ENCODE data around the gene HAUS8. TPM values are rescaled to one million over a fixed set of nuclear protein-coding genes. Genes with fewer than 3 reads are reported as not detected.

Gene HAUS8
- total and polyA plus RNA-seq, 2 donors (not counting 3 experiments of a cell fraction or from before 2014, with no cell fraction given): 9.6 to 30.3 TPM

GRCh38 chr19:17021793-17022590 is 53.3 kb downstream of the HAUS8 start:
- POLR2A ChIA-PET: no interaction called here
- peak; percentile 75 for FAIRE-seq

More at GRCh38 chr19:17021793-17022590, 53.3 kb downstream of the HAUS8 start:
- DNase-seq (ENCODE audit: low read depth, low spot score): peak; percentile 60
- Histone ChIP-seq H3K4me2 (ENCODE audit: insufficient read depth, low read length) (no peak overlapping the region), H4K20me1 (replicated peaks; ENCODE audit: control insufficient read depth, extremely low read depth, insufficient read depth, low read length) (no peaks in the 10 kb centered on the region), H3K27me3 (ENCODE audit: control insufficient read depth in 2 of 2, insufficient read depth in 2 of 2, low read length in 2 of 2) (peaks cover 12 to 17% of the 10 kb centered on the region in 2 experiments), H2AFZ (ENCODE audit: low read depth, low read length) (no peak overlapping the region), H3K36me3 (ENCODE audit: control insufficient read depth in 2 of 2, extremely low read depth in 1 of 2, insufficient read depth in 2 of 2, low read length in 2 of 2) (no peaks in the 10 kb centered on the region), H3K9me1 (replicated peaks; ENCODE audit: control insufficient read depth, extremely low read depth, insufficient read depth, low read length) (no peaks in the 10 kb centered on the region), H3K9me3 (replicated peaks; ENCODE audit: control insufficient read depth, insufficient read depth, low read length) (no peaks in the 10 kb centered on the region), H3K9ac (replicated peaks; ENCODE audit: extremely low read depth, insufficient read depth, low read length) (no peak overlapping the region), H3K79me2 (ENCODE audit: control insufficient read depth, insufficient read depth, low read length) (no peaks in the 10 kb centered on the region), H3K27ac (ENCODE audit: insufficient read depth, low read depth, low read length) (no peak overlapping the region), H3K4me1 (ENCODE audit: control insufficient read depth, extremely low read depth, insufficient read depth, low read length) (peaks cover 4% of the 10 kb centered on the region), H3K4me3 (replicated peaks in 1 of 3; ENCODE audit: insufficient read depth in 1 of 3, low read depth in 1 of 3, low read length in 3 of 3) (no peak overlapping the region)
- CTCF ChIA-PET: interaction anchor here (1.2 kb wide), 1 partner anchor 31 kb away, joined by 3 read pairs; no protein-coding TSS in a partner anchor
- no peak for TF ChIP-seq MYC (IDR thresholded peaks at IDR 0.05; ENCODE audit: low read depth, low read length)
- TF ChIP-seq GATA2 (IDR thresholded peaks at IDR 0.05; ENCODE audit: insufficient read depth, insufficient read length, low read depth, low read length): no peak
- no peak for TF ChIP-seq JUN (IDR thresholded peaks at IDR 0.05; ENCODE audit: borderline replicate concordance, insufficient read depth, insufficient read length, low read depth)
- no peak for TF ChIP-seq POLR2A (IDR thresholded peaks at IDR 0.05; ENCODE audit: low read depth, low read length)
- TF ChIP-seq FOS (IDR thresholded peaks at IDR 0.05; ENCODE audit: borderline replicate concordance, insufficient read depth, low read length): no peak
- no peak for TF ChIP-seq POLR2AphosphoS5 (IDR thresholded peaks at IDR 0.05; ENCODE audit: insufficient read depth, low read depth, low read length)
- TF ChIP-seq CTCF (IDR thresholded peaks at IDR 0.05; ENCODE audit: extremely low read depth in 1 of 2, insufficient read depth in 1 of 2, low read depth in 1 of 2, low read length in 2 of 2): no peak
- no peak for TF ChIP-seq MAX (IDR thresholded peaks at IDR 0.05; ENCODE audit: insufficient read depth, insufficient read length)
- TF ChIP-seq EZH2 (IDR thresholded peaks at IDR 0.05; ENCODE audit: borderline replicate concordance, low read depth, low read length, severe bottlenecking): no peak
- intact Hi-C loops (cut with micrococcal nuclease): no loop called here
- BruUV-seq (replicated peaks): no TSS peak
- dilution Hi-C loops (cut with MboI; ENCODE audit: extremely low pct_ligation_motif_present, low sequenced_read_pairs): no loop called here
